ENCODE data around the gene MYH7.

- TF ChIP-seq, protein P1, sequence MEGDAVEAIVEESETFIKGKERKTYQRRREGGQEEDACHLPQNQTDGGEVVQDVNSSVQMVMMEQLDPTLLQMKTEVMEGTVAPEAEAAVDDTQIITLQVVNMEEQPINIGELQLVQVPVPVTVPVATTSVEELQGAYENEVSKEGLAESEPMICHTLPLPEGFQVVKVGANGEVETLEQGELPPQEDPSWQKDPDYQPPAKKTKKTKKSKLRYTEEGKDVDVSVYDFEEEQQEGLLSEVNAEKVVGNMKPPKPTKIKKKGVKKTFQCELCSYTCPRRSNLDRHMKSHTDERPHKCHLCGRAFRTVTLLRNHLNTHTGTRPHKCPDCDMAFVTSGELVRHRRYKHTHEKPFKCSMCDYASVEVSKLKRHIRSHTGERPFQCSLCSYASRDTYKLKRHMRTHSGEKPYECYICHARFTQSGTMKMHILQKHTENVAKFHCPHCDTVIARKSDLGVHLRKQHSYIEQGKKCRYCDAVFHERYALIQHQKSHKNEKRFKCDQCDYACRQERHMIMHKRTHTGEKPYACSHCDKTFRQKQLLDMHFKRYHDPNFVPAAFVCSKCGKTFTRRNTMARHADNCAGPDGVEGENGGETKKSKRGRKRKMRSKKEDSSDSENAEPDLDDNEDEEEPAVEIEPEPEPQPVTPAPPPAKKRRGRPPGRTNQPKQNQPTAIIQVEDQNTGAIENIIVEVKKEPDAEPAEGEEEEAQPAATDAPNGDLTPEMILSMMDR (IDR thresholded peaks at IDR 0.05), result no peak
- no peak for TF ChIP-seq MAFK (IDR thresholded peaks at IDR 0.05; ENCODE audit: partially characterized antibody)
- TF ChIP-seq, protein P2, sequence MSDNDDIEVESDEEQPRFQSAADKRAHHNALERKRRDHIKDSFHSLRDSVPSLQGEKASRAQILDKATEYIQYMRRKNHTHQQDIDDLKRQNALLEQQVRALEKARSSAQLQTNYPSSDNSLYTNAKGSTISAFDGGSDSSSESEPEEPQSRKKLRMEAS (IDR thresholded peaks at IDR 0.05), result no peak
- no peak for TF ChIP-seq BHLHE40 (IDR thresholded peaks at IDR 0.05; ENCODE audit: low read depth, low read length)
- TF ChIP-seq CHD2 (IDR thresholded peaks at IDR 0.05; ENCODE audit: low read length, partially characterized antibody), result no peak
- TF ChIP-seq, protein P3, sequence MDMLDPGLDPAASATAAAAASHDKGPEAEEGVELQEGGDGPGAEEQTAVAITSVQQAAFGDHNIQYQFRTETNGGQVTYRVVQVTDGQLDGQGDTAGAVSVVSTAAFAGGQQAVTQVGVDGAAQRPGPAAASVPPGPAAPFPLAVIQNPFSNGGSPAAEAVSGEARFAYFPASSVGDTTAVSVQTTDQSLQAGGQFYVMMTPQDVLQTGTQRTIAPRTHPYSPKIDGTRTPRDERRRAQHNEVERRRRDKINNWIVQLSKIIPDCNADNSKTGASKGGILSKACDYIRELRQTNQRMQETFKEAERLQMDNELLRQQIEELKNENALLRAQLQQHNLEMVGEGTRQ (IDR thresholded peaks at IDR 0.05), result no peak
- no peak for TF ChIP-seq EP300 (IDR thresholded peaks at IDR 0.05)
- TF ChIP-seq, protein P4, sequence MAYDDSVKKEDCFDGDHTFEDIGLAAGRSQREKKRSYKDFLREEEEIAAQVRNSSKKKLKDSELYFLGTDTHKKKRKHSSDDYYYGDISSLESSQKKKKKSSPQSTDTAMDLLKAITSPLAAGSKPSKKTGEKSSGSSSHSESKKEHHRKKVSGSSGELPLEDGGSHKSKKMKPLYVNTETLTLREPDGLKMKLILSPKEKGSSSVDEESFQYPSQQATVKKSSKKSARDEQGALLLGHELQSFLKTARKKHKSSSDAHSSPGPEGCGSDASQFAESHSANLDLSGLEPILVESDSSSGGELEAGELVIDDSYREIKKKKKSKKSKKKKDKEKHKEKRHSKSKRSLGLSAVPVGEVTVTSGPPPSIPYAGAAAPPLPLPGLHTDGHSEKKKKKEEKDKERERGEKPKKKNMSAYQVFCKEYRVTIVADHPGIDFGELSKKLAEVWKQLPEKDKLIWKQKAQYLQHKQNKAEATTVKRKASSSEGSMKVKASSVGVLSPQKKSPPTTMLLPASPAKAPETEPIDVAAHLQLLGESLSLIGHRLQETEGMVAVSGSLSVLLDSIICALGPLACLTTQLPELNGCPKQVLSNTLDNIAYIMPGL (CRISPR knock-in tag; IDR thresholded peaks at IDR 0.05; ENCODE audit: borderline replicate concordance), result no peak
These were observed 5.3 kb downstream of the MYH7 start for GRCh38 chr14:23430016-23430722.

Data from A549 (cell line).